Measurements from ENCODE around the gene PARD3. TPM values are rescaled to one million over a fixed set of nuclear protein-coding genes. Genes with fewer than 3 reads are reported as not detected.

The PARD3 gene
- total RNA-seq, 1 donor from 2014 or later = 22.9 TPM

- H3K36me3 Mint-ChIP-seq (ENCODE audit: unreplicated experiment) = no peaks in the 10 kb centered on the region
Observed at GRCh38 chr10:34730726-34731125, 84.4 kb downstream of the PARD3 start.

GRCh38 chr10:34729619-34730018, 85.5 kb downstream of the PARD3 start:
- peak overlapping the region; percentile 55 for H3K4me3 Mint-ChIP-seq (ENCODE audit: unreplicated experiment)
- no peak overlapping the region for H3K27ac Mint-ChIP-seq (ENCODE audit: unreplicated experiment)
- no peak for TF ChIP-seq CTCF (IDR thresholded peaks at IDR 0.05; ENCODE audit: partially characterized antibody, unreplicated experiment)
- H3K27me3 Mint-ChIP-seq (ENCODE audit: unreplicated experiment) = no peaks in the 10 kb centered on the region
- peaks cover 2% of the 10 kb centered on the region for H3K9me3 Mint-ChIP-seq (ENCODE audit: unreplicated experiment)
- no peak for DNase-seq
- H3K4me1 Mint-ChIP-seq (ENCODE audit: low read depth, unreplicated experiment) = peaks cover 10% of the 10 kb centered on the region
- H3K36me3 Mint-ChIP-seq (ENCODE audit: unreplicated experiment) = no peaks in the 10 kb centered on the region

More at GRCh38 chr10:34730726-34731125, 84.4 kb downstream of the PARD3 start:
- no peak for DNase-seq
- no peak for TF ChIP-seq CTCF (IDR thresholded peaks at IDR 0.05; ENCODE audit: partially characterized antibody, unreplicated experiment)
- Mint-ChIP-seq H3K4me3 (ENCODE audit: unreplicated experiment) (no peak overlapping the region), H3K4me1 (ENCODE audit: low read depth, unreplicated experiment) (peaks cover 8% of the 10 kb centered on the region), H3K27me3 (ENCODE audit: unreplicated experiment) (no peaks in the 10 kb centered on the region), H3K27ac (ENCODE audit: unreplicated experiment) (no peak overlapping the region), H3K9me3 (ENCODE audit: unreplicated experiment) (peaks cover 2% of the 10 kb centered on the region)

- H3K4me3 Mint-ChIP-seq (ENCODE audit: unreplicated experiment) = no peak overlapping the region
- H3K9me3 Mint-ChIP-seq (ENCODE audit: unreplicated experiment) = peaks cover 2% of the 10 kb centered on the region
- no peaks in the 10 kb centered on the region for H3K36me3 Mint-ChIP-seq (ENCODE audit: unreplicated experiment)
- peaks cover 19% of the 10 kb centered on the region for H3K4me1 Mint-ChIP-seq (ENCODE audit: low read depth, unreplicated experiment)
- no peak for TF ChIP-seq CTCF (IDR thresholded peaks at IDR 0.05; ENCODE audit: partially characterized antibody, unreplicated experiment)
- no peak overlapping the region for H3K27ac Mint-ChIP-seq (ENCODE audit: unreplicated experiment)
- no peak for DNase-seq
- H3K27me3 Mint-ChIP-seq (ENCODE audit: unreplicated experiment) = no peaks in the 10 kb centered on the region
Observed at GRCh38 chr10:34728361-34728760, 86.7 kb downstream of the PARD3 start.

- no peak for DNase-seq
- H3K4me3 Mint-ChIP-seq (ENCODE audit: unreplicated experiment) = no peak overlapping the region
- TF ChIP-seq CTCF (IDR thresholded peaks at IDR 0.05; ENCODE audit: partially characterized antibody, unreplicated experiment) = no peak
- H3K36me3 Mint-ChIP-seq (ENCODE audit: unreplicated experiment) = no peaks in the 10 kb centered on the region
- H3K27ac Mint-ChIP-seq (ENCODE audit: unreplicated experiment) = no peak overlapping the region
- H3K9me3 Mint-ChIP-seq (ENCODE audit: unreplicated experiment) = peaks cover 2% of the 10 kb centered on the region
- no peaks in the 10 kb centered on the region for H3K27me3 Mint-ChIP-seq (ENCODE audit: unreplicated experiment)
- peaks cover 23% of the 10 kb centered on the region for H3K4me1 Mint-ChIP-seq (ENCODE audit: low read depth, unreplicated experiment)
Observed at GRCh38 chr10:34727595-34728033, 87.5 kb downstream of the PARD3 start.

GRCh38 chr10:34726862-34727261, 88.2 kb downstream of the PARD3 start:
- peaks cover 28% of the 10 kb centered on the region for H3K4me1 Mint-ChIP-seq (ENCODE audit: low read depth, unreplicated experiment)
- no peak for DNase-seq
- no peak overlapping the region for H3K4me3 Mint-ChIP-seq (ENCODE audit: unreplicated experiment)
- no peak overlapping the region for H3K27ac Mint-ChIP-seq (ENCODE audit: unreplicated experiment)
- no peaks in the 10 kb centered on the region for H3K36me3 Mint-ChIP-seq (ENCODE audit: unreplicated experiment)
- peaks cover 2% of the 10 kb centered on the region for H3K9me3 Mint-ChIP-seq (ENCODE audit: unreplicated experiment)
- no peak for TF ChIP-seq CTCF (IDR thresholded peaks at IDR 0.05; ENCODE audit: partially characterized antibody, unreplicated experiment)
- no peaks in the 10 kb centered on the region for H3K27me3 Mint-ChIP-seq (ENCODE audit: unreplicated experiment)
